ENCODE results near the gene SUSD1. TPM values are rescaled to one million over a fixed set of nuclear protein-coding genes. Genes with fewer than 3 reads are reported as not detected.

SUSD1 gene
- total and polyA plus RNA-seq, 12 donors = 1.5 to 14.7 (median 4.3) TPM

DNA sequence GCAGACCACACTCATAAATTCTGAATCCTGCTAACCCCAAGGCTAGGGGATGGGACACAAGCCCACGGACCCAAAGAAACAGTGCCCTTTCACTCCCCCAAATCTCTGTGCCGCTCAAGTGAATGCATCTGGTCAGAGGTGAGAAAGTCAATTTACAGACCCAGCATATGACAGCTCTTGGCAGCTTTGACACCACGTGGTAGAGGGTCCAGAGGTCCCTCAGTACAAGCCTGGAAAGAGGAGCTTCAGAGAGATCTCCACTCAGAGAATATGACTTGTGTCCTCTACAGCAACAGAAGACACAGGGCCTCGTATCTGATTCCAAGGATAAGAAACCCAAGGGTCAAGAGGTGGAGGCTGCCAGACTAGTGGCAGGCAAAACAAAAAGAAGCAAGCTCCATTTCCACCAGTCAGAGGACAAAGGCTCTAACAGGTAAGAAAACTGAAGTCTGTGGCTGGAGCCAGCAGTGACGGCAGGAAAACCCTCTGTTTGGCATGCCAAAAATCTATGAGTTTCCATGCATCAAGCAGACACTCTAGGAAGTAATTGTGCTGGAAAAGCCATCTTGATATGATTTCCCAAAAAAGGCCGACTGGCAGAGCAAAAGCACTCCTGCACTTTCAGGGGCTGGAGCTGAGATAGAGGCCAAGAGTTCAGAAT, 139.8 kb downstream of the SUSD1 start:
- 43 to 65% methylated on average over 6 of the region's 6 CpGs for WGBS, 2 donors
- H3K36me3 ChIP-seq = peaks cover 0 to 25% (median 0%) of the 10 kb centered on the region in 9 donors
- H3K4me1 ChIP-seq = peaks cover 0 to 38% (median 0%) of the 10 kb centered on the region in 9 donors
- intact Hi-C loops (cut with DNase I) = no loop called here
- H3K9me3 ChIP-seq = no peaks in the 10 kb centered on the region
- H3K27ac ChIP-seq = peak overlapping the region in 5 of 10 donors; percentile 41 to 76 (median 60)
- TF ChIP-seq, protein P1, sequence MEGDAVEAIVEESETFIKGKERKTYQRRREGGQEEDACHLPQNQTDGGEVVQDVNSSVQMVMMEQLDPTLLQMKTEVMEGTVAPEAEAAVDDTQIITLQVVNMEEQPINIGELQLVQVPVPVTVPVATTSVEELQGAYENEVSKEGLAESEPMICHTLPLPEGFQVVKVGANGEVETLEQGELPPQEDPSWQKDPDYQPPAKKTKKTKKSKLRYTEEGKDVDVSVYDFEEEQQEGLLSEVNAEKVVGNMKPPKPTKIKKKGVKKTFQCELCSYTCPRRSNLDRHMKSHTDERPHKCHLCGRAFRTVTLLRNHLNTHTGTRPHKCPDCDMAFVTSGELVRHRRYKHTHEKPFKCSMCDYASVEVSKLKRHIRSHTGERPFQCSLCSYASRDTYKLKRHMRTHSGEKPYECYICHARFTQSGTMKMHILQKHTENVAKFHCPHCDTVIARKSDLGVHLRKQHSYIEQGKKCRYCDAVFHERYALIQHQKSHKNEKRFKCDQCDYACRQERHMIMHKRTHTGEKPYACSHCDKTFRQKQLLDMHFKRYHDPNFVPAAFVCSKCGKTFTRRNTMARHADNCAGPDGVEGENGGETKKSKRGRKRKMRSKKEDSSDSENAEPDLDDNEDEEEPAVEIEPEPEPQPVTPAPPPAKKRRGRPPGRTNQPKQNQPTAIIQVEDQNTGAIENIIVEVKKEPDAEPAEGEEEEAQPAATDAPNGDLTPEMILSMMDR (IDR thresholded peaks at IDR 0.05) = no peak
- ATAC-seq (peak; percentile 51 to 91 (median 74)), DNase-seq (no peak)
- no peak overlapping the region for H3K4me3 ChIP-seq
- no peaks in the 10 kb centered on the region for H3K27me3 ChIP-seq

- H3K36me3 ChIP-seq = peaks cover 0 to 21% (median 0%) of the 10 kb centered on the region in 9 donors
- 78 to 91% methylated on average over 2 of the region's 2 CpGs for WGBS, 2 donors
- H3K9me3 ChIP-seq = no peaks in the 10 kb centered on the region
- no peak overlapping the region for H3K27ac ChIP-seq
- ATAC-seq = peak in 1 of 8 donors; percentile 14
- intact Hi-C loops (cut with DNase I) = no loop called here
- no peak overlapping the region for H3K4me3 ChIP-seq
- no peaks in the 10 kb centered on the region for H3K27me3 ChIP-seq
- TF ChIP-seq, protein P1 (IDR thresholded peaks at IDR 0.05) = no peak
- no peak for DNase-seq
- peaks cover 0 to 49% (median 0%) of the 10 kb centered on the region in 9 donors for H3K4me1 ChIP-seq
Observed at GRCh38 chr9:112034216-112034611, 140.9 kb downstream of the SUSD1 start.

DNA sequence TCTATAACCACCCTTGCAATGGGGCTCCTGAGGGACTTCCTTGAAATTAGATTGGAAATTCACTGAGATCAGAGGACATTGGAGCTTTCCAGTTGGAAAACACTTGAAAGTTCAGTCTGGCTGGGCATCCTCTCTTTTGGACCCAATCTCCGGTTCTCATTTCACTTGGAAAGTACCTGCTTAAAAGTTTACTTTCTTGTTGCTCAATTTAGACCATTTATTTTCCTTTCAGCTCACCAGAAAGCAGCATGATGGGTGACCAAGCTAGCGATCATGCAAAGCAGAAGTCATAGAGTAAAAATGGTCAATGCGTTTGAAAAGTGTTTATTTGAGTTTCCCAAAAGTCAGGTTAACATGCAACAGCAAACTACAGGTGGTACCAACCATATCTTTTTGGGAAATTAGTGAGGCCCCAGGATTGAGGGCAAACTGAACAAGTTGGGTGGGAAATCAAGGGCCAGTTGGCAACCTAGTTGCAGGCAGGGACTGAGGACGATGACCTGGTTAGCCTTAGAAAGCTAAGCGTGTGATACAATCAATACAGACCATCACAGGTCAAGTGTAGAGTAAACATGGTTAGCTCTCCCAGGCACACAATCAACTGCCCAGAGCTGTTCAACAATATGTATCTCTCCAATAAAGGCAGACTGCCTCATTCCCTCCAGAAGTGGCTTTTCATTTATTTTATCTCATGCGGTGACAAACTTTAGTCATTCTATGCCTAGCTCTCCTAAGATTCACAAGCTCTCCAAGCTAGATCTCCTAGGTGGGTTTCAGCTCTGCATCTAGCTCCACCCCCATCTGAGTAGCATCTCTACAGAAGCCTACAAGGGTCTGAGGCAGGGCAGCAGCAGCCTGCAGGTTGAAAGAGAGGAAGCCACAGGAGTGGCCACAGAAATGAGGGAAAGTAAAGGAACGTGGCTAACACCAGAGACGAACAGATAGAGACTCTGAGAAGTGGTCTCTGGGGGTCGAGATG, 141.6 kb downstream of the SUSD1 start:
- ATAC-seq (no peak), DNase-seq (no peak)
- Histone ChIP-seq H3K27me3 (no peaks in the 10 kb centered on the region), H3K36me3 (peaks cover 0 to 14% (median 0%) of the 10 kb centered on the region in 9 donors), H3K4me1 (peaks cover 0 to 47% (median 0%) of the 10 kb centered on the region in 9 donors), H3K27ac (no peak overlapping the region), H3K9me3 (no peaks in the 10 kb centered on the region), H3K4me3 (no peak overlapping the region)
- TF ChIP-seq, protein P1 (IDR thresholded peaks at IDR 0.05) = no peak
- intact Hi-C loops (cut with DNase I) = no loop called here
- WGBS, 2 donors = 92 to 95% methylated on average over 9 of the region's 9 CpGs

DNA sequence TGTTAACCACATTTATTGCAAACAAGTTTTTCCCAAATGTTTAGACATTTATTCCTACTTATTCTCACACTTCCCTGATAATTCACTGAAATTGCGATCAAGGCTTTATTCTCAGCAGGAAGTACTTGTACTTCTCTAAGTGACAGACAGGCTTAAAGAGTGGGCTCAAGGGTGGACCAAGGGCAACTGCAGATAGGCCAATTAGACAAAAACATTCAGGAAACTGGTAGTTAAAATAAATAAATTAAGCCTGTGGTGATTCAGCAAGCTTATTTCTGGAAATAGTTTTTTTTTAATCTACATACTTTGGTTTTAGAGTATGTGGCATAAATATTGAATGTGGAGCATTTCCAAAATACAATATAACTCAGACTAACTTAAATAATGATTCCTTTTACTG, 142.4 kb downstream of the SUSD1 start:
- intact Hi-C loops (cut with DNase I) = no loop called here
- H3K36me3 ChIP-seq = peaks cover 0 to 7% (median 0%) of the 10 kb centered on the region in 9 donors
- no peaks in the 10 kb centered on the region for H3K27me3 ChIP-seq
- H3K9me3 ChIP-seq = no peaks in the 10 kb centered on the region
- WGBS, 2 donors = 38 to 65% methylated on average over 1 of the region's 1 CpG
- no peak overlapping the region for H3K4me3 ChIP-seq
- DNase-seq = no peak
- no peak for ATAC-seq
- TF ChIP-seq, protein P1 (IDR thresholded peaks at IDR 0.05) = no peak
- peaks cover 0 to 39% (median 0%) of the 10 kb centered on the region in 9 donors for H3K4me1 ChIP-seq
- H3K27ac ChIP-seq = peak overlapping the region in 1 of 10 donors; percentile 1

Measured in heart right ventricle (tissue), 16 donors.